ENCODE measurements around the gene PI4K2A. TPM values are rescaled to one million over a fixed set of nuclear protein-coding genes. Genes with fewer than 3 reads are reported as not detected.

The PI4K2A gene
- total and polyA plus RNA-seq, 2 of the 13 experiments (the other 11 are each of a cell fraction or from before 2014, with no cell fraction given), result 10.9 to 14.3 TPM

DNA sequence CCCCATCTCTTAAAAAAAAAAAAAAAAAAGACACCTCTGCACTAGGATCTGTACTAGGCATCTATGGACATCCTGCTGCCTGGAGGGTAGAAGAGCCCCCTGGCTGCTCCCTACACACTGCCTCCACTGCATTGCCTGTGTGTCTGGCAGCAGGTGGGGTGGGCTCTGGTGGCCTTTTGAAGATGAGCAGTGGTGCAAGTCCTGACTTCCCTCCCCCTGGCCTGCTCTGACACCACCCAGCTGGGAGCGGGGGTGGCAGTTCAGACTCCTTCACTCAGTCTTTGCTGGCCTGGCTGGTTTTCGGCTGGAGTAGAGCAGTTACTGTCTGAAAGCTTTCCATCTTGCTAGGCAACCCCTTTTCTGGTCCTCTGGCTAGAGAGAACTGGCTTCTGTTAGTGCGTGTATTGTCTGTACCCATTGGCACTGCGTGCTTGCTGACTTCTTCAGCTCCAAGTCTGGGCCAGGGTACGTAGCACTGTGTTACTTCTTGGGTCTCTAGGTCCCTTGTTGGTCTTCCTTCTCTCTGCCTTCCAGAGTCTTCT, 33.3 kb upstream of the PI4K2A start:
- Histone ChIP-seq H3K36me3 (replicated peaks in 1 of 2; ENCODE audit: control insufficient read depth in 1 of 2, insufficient read depth in 2 of 2, low read length in 2 of 2) (no peaks in the 10 kb centered on the region), H3K4me3 (replicated peaks in 1 of 3; ENCODE audit: insufficient read depth in 1 of 3, low read depth in 2 of 3, low read length in 3 of 3) (no peak overlapping the region), H3K9me3 (ENCODE audit: low read length) (no peaks in the 10 kb centered on the region), H4K20me1 (ENCODE audit: insufficient read depth, low read length) (no peaks in the 10 kb centered on the region), H3K79me2 (ENCODE audit: insufficient read depth, low read length) (no peaks in the 10 kb centered on the region), H3K27ac (ENCODE audit: extremely low read length, insufficient read depth, low read length) (no peak overlapping the region), H3K9ac (ENCODE audit: insufficient read depth, low read depth, low read length) (no peak overlapping the region), H3K27me3 (ENCODE audit: control insufficient read depth in 1 of 2, insufficient read depth in 2 of 2, low read length in 2 of 2) (no peaks in the 10 kb centered on the region), H2AFZ (ENCODE audit: low read length) (no peak overlapping the region), H3K4me2 (ENCODE audit: low read depth, low read length) (no peak overlapping the region), H3K4me1 (ENCODE audit: insufficient read depth, low read length) (peaks cover 5% of the 10 kb centered on the region; the same call in 1 of the 2 replicates)
- ChIA-PET POLR2A (interaction anchor here (1.6 kb wide), 1 partner anchor 23 kb away, joined by 4 read pairs; the partner anchor contains the start of gene HOGA1), CTCF (ENCODE audit: low intra/inter-chr PET ratio, low total read pairs) (no interaction called here)
- BruUV-seq (replicated peaks), result no TSS peak
- in situ Hi-C loops (cut with HindIII; ENCODE audit: extremely low pct_ligation_motif_present, low pct_unique_long_range_greater_than_20kb), result no loop called here
- DNase-seq (ENCODE audit: low spot score) (no peak), FAIRE-seq (no peak), ATAC-seq (no peak)
- whole genome bisulfite sequencing (ENCODE audit: low lambda C conversion rate), result 83% methylated on average over 5 of the region's 5 CpGs
- TF ChIP-seq REXO4 (CRISPR knock-in tag; IDR thresholded peaks at IDR 0.05; ENCODE audit: borderline replicate concordance) (no peak), ZNF605 (CRISPR knock-in tag; IDR thresholded peaks at IDR 0.05) (no peak), KLF12 (CRISPR knock-in tag; IDR thresholded peaks at IDR 0.05; ENCODE audit: borderline replicate concordance) (no peak), POLR2A (IDR thresholded peaks at IDR 0.05; ENCODE audit: insufficient read depth in 1 of 2, low read depth in 2 of 2, low read length in 2 of 2) (no peak)
- TF ChIP-seq, protein P1, sequence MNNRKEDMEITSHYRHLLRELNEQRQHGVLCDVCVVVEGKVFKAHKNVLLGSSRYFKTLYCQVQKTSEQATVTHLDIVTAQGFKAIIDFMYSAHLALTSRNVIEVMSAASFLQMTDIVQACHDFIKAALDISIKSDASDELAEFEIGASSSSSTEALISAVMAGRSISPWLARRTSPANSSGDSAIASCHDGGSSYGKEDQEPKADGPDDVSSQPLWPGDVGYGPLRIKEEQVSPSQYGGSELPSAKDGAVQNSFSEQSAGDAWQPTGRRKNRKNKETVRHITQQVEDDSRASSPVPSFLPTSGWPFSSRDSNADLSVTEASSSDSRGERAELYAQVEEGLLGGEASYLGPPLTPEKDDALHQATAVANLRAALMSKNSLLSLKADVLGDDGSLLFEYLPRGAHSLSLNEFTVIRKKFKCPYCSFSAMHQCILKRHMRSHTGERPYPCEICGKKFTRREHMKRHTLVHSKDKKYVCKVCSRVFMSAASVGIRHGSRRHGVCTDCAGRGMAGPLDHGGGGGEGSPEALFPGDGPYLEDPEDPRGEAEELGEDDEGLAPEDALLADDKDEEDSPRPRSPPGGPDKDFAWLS (CRISPR knock-in tag; IDR thresholded peaks at IDR 0.05; ENCODE audit: borderline replicate concordance), result no peak
- TF ChIP-seq, protein P2, sequence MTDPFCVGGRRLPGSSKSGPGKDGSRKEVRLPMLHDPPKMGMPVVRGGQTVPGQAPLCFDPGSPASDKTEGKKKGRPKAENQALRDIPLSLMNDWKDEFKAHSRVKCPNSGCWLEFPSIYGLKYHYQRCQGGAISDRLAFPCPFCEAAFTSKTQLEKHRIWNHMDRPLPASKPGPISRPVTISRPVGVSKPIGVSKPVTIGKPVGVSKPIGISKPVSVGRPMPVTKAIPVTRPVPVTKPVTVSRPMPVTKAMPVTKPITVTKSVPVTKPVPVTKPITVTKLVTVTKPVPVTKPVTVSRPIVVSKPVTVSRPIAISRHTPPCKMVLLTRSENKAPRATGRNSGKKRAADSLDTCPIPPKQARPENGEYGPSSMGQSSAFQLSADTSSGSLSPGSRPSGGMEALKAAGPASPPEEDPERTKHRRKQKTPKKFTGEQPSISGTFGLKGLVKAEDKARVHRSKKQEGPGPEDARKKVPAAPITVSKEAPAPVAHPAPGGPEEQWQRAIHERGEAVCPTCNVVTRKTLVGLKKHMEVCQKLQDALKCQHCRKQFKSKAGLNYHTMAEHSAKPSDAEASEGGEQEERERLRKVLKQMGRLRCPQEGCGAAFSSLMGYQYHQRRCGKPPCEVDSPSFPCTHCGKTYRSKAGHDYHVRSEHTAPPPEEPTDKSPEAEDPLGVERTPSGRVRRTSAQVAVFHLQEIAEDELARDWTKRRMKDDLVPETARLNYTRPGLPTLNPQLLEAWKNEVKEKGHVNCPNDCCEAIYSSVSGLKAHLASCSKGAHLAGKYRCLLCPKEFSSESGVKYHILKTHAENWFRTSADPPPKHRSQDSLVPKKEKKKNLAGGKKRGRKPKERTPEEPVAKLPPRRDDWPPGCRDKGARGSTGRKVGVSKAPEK (CRISPR knock-in tag; IDR thresholded peaks at IDR 0.05; ENCODE audit: borderline replicate concordance), result no peak
- TF ChIP-seq, protein P3, sequence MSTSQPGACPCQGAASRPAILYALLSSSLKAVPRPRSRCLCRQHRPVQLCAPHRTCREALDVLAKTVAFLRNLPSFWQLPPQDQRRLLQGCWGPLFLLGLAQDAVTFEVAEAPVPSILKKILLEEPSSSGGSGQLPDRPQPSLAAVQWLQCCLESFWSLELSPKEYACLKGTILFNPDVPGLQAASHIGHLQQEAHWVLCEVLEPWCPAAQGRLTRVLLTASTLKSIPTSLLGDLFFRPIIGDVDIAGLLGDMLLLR (CRISPR knock-in tag; IDR thresholded peaks at IDR 0.05), result no peak
- intact Hi-C loops (cut with micrococcal nuclease; ENCODE audit: unreplicated experiment), result no loop called here
